ENCODE data around the gene ABTB2.

Gene ABTB2

DNA sequence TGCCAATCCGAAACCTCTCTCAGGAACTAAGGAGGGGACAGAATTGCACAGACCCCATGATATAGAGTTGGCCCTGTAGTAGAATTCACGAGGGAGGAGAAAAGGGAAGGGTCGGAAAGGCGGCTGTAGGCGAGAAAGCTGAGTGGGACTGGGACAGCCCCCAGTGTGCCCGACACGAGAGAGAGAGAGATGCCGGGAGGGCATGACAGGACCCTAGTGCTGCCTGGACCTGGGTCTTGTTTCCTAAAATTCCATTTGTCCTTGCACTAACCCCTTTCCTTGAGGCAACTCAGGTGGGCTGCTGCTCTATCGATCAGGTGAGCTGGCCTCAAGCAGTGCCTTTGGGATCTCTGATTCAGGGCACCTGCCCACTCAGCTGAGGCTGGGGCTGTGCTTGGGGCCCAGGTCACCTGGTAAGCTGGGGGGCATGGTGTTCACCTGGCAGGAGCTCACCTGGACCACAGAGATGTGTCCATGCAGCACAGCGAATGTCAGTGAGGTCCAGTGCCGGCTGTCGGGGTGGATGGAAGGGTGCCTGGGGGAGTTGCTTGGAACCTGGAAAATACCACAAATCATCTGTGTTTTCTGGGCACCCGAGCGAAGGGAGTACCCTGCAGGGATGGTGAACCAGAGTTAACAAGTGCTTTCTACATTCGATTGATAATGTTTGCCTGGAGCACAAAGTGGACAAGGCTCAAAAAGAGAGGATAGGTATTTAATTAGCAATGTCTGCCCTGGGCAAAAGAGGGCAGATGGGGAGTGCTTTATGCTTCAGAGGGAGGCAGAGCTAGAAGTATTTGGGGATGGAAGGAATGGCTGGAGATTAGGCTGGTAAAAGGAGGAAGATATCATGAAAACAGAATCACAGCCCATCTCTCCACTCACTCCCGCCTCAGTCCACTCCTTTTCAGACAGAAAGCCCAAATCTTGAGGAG, 190.7 kb downstream of the ABTB2 start:
- H3K36me3 ChIP-seq (ENCODE audit: control insufficient read depth, insufficient read depth, low read length, severe bottlenecking), result no peaks in the 10 kb centered on the region
- peaks cover 5% of the 10 kb centered on the region for H3K4me1 ChIP-seq (ENCODE audit: control insufficient read depth, insufficient read depth, low read length)
- no peaks in the 10 kb centered on the region for H3K27me3 ChIP-seq (replicated peaks; ENCODE audit: control insufficient read depth, insufficient read depth, low read length)
- H3K9ac ChIP-seq (ENCODE audit: low read length), result no peak overlapping the region
- no peak overlapping the region for H3K4me3 ChIP-seq (ENCODE audit: low read length)
- no peak for DNase-seq (ENCODE audit: low read depth)
- no peaks in the 10 kb centered on the region for H3K9me3 ChIP-seq (ENCODE audit: control insufficient read depth, low read length)

DNA sequence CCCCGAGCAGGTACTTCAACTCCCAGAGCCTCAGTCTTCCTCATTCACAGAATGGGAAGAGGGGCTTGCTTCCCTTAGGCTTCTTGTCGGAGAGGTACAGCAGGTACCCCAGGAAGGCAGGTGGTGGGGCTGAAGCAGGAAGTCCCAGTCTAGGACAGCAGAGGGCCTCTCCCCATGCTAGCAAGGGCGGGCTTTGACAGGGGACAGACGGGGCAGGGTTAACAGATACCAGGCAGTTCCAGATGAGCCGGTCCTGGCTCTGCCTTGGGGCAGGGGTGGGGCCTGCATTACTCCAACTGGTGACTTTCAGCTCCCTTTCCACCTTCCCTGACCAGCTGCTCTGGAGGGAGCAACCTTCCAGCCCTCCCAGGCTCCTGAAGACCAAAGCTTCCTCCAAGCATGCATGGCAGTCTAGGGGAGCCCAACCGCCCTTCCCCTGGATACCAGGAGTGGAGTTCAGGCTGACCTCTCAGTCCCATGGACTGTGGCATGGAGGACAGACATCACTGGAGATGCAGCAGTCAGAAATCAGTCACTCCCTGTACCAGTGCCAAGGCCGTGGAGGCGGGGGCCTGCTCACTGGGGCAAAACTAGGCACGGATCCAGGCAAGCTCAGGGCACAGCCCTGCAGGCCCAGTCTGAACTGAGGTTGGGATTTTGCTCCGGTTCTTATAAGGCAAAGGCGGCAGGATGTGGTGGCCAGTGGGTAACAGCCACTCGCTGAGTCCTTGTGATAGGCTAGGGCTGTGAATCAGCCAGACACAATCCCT, 191.8 kb downstream of the ABTB2 start:
- no peaks in the 10 kb centered on the region for H3K36me3 ChIP-seq (ENCODE audit: control insufficient read depth, insufficient read depth, low read length, severe bottlenecking)
- DNase-seq (ENCODE audit: low read depth), result no peak
- no peak overlapping the region for H3K4me3 ChIP-seq (ENCODE audit: low read length)
- H3K9me3 ChIP-seq (ENCODE audit: control insufficient read depth, low read length), result no peaks in the 10 kb centered on the region
- no peaks in the 10 kb centered on the region for H3K27me3 ChIP-seq (replicated peaks; ENCODE audit: control insufficient read depth, insufficient read depth, low read length)
- peaks cover 5% of the 10 kb centered on the region for H3K4me1 ChIP-seq (ENCODE audit: control insufficient read depth, insufficient read depth, low read length)
- no peak overlapping the region for H3K9ac ChIP-seq (ENCODE audit: low read length)

DNA sequence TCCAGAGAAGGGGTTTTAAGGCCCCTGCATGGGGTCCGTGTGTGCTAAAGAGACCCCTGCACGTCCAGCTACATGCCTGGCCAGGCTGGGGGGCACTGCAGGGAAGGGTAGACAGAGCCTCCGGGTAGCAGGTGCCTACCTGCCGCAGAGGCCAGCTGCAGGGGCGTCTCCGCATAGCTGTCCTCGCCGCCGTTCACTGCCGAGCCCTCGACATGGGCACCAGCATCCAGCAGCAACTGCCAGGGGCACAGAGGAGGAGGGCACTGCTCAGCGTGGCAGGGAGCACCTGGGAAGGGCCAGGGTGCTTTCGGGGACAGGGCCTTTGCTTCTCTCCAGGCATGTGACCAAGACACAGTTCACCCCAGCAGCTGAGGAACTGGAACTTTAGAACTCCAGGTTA, 192.7 kb downstream of the ABTB2 start:
- no peaks in the 10 kb centered on the region for H3K9me3 ChIP-seq (ENCODE audit: control insufficient read depth, low read length)
- no peak overlapping the region for H3K9ac ChIP-seq (ENCODE audit: low read length)
- no peak overlapping the region for H3K4me3 ChIP-seq (ENCODE audit: low read length)
- peaks cover 5% of the 10 kb centered on the region for H3K4me1 ChIP-seq (ENCODE audit: control insufficient read depth, insufficient read depth, low read length)
- DNase-seq (ENCODE audit: low read depth), result no peak
- H3K27me3 ChIP-seq (replicated peaks; ENCODE audit: control insufficient read depth, insufficient read depth, low read length), result no peaks in the 10 kb centered on the region
- peaks cover under 1% of the 10 kb centered on the region for H3K36me3 ChIP-seq (ENCODE audit: control insufficient read depth, insufficient read depth, low read length, severe bottlenecking)

DNA sequence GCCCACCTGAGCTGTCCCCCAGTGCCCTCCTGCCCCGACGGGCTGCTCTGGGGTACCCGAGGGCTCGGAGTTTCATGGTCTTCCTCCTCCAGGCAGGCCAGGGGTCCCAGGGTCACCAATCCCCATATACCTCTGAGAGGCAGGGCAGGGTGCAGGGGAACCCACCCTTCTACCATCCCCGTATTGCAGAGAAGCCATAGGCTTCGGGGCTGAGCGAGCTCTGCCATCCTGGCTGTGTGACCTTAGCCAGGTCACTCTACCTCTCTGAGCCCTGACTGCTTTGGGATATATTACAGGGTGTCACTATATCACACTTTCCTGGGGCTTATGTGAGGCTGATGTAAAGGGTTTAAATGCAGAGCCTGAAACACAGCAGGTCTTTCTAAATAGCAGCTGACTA, 195.0 kb downstream of the ABTB2 start:
- Histone ChIP-seq H3K27me3 (replicated peaks; ENCODE audit: control insufficient read depth, insufficient read depth, low read length) (no peaks in the 10 kb centered on the region), H3K36me3 (ENCODE audit: control insufficient read depth, insufficient read depth, low read length, severe bottlenecking) (peaks cover 18% of the 10 kb centered on the region), H3K9me3 (ENCODE audit: control insufficient read depth, low read length) (no peaks in the 10 kb centered on the region), H3K4me3 (ENCODE audit: low read length) (no peak overlapping the region), H3K4me1 (ENCODE audit: control insufficient read depth, insufficient read depth, low read length) (no peaks in the 10 kb centered on the region), H3K9ac (ENCODE audit: low read length) (no peak overlapping the region)
- DNase-seq (ENCODE audit: low read depth), result no peak

DNA sequence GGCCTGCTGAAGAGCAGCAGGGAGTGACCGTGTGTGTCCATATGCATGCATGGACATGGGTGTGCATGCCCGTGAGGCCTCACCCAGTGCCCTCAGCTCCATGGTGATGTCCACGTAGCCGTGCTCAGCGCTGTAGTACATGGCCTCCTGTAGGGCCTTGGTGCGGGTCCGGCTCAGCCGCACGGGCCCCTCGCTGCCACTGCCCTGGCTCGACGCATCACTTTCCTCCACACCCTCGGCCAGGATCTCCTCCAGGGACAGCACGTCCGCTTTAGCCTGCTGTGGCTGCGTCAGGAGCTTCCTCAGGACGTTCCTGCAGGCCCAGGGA, 195.4 kb downstream of the ABTB2 start:
- Histone ChIP-seq H3K9me3 (ENCODE audit: control insufficient read depth, low read length) (no peaks in the 10 kb centered on the region), H3K4me1 (ENCODE audit: control insufficient read depth, insufficient read depth, low read length) (no peaks in the 10 kb centered on the region), H3K27me3 (replicated peaks; ENCODE audit: control insufficient read depth, insufficient read depth, low read length) (no peaks in the 10 kb centered on the region), H3K36me3 (ENCODE audit: control insufficient read depth, insufficient read depth, low read length, severe bottlenecking) (peaks cover 21% of the 10 kb centered on the region), H3K9ac (ENCODE audit: low read length) (no peak overlapping the region), H3K4me3 (ENCODE audit: low read length) (no peak overlapping the region)
- DNase-seq (ENCODE audit: low read depth), result no peak

DNA sequence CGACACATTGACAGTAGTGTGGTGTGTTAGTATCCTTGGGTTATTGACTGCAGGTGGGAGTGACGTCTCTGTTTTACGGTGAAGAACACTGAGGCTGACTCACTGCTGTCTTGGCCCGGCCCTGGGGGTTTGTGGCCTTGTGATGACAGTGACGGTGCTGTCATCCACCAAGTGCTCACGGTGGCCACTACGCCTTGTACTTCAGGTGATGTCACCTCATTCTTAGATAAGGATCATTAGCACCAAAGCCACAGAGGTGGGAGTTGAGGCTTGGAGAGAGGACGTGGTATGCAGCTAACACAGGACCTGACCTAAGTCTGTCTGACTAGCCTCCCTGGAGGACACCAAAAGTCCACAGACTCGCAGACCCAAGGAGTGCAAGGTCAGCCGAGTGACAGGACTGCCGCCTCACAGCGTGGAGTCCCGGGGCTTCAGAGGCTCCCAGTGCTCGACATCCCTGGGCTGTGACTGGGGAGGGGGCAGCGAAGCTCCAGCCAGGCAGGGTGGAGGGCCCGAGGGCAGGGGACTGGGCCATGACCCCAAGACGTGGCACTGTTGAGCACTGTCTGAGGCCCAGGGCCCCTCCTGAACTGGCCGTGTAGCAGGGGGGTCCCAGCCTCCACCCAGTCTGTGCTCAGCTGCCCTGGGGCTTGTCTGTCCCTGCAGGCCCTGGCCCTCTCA, 195.9 kb downstream of the ABTB2 start:
- peaks cover 21% of the 10 kb centered on the region for H3K36me3 ChIP-seq (ENCODE audit: control insufficient read depth, insufficient read depth, low read length, severe bottlenecking)
- DNase-seq (ENCODE audit: low read depth), result no peak
- H3K9me3 ChIP-seq (ENCODE audit: control insufficient read depth, low read length), result no peaks in the 10 kb centered on the region
- no peak overlapping the region for H3K4me3 ChIP-seq (ENCODE audit: low read length)
- no peak overlapping the region for H3K9ac ChIP-seq (ENCODE audit: low read length)
- no peaks in the 10 kb centered on the region for H3K4me1 ChIP-seq (ENCODE audit: control insufficient read depth, insufficient read depth, low read length)
- H3K27me3 ChIP-seq (replicated peaks; ENCODE audit: control insufficient read depth, insufficient read depth, low read length), result no peaks in the 10 kb centered on the region

DNA sequence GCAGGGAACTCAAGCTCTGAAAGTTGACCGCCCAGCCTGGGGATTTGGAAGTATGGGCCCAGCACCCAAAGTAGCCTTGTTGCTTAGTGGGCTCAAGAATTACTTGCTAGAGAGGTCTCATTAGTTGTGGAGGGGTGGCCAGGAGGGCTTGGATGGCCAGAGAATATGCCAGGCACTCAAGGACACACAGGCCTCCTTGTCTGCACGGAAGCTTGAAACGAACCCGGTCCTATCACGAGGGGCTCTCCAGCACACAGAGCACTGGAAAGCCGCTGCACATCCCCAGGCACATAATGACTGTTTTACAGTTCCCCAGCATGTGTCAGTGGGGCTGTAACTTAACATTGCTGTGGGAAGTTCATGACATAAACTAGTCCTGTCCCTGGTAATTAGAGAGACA, 196.4 kb downstream of the ABTB2 start:
- Histone ChIP-seq H3K4me3 (ENCODE audit: low read length) (no peak overlapping the region), H3K27me3 (replicated peaks; ENCODE audit: control insufficient read depth, insufficient read depth, low read length) (no peaks in the 10 kb centered on the region), H3K4me1 (ENCODE audit: control insufficient read depth, insufficient read depth, low read length) (no peaks in the 10 kb centered on the region), H3K36me3 (ENCODE audit: control insufficient read depth, insufficient read depth, low read length, severe bottlenecking) (peaks cover 21% of the 10 kb centered on the region), H3K9ac (ENCODE audit: low read length) (no peak overlapping the region), H3K9me3 (ENCODE audit: control insufficient read depth, low read length) (no peaks in the 10 kb centered on the region)
- no peak for DNase-seq (ENCODE audit: low read depth)

DNA sequence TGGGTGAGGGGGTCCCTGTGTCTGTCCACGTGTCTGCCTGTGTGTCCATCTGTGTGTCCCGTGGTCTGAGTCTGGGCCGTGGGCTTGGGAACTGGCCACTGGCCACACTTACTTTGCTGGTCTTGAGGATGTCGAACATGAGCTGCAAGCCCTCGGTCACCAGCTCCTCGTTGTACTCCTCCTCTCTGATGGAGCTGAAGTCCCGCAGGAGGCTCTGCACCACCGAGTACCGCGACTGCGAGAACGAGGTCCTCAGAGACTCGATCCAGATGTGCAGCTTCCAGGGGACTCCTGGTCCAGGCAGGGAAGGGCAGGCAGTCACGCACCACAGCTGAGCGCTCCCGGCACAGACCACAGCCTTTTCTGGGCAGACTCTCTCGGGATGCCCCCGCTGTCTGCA, 197.0 kb downstream of the ABTB2 start:
- no peaks in the 10 kb centered on the region for H3K9me3 ChIP-seq (ENCODE audit: control insufficient read depth, low read length)
- no peak overlapping the region for H3K9ac ChIP-seq (ENCODE audit: low read length)
- no peak for DNase-seq (ENCODE audit: low read depth)
- H3K4me3 ChIP-seq (ENCODE audit: low read length), result no peak overlapping the region
- peaks cover 22% of the 10 kb centered on the region for H3K36me3 ChIP-seq (ENCODE audit: control insufficient read depth, insufficient read depth, low read length, severe bottlenecking)
- no peaks in the 10 kb centered on the region for H3K4me1 ChIP-seq (ENCODE audit: control insufficient read depth, insufficient read depth, low read length)
- no peaks in the 10 kb centered on the region for H3K27me3 ChIP-seq (replicated peaks; ENCODE audit: control insufficient read depth, insufficient read depth, low read length)

DNA sequence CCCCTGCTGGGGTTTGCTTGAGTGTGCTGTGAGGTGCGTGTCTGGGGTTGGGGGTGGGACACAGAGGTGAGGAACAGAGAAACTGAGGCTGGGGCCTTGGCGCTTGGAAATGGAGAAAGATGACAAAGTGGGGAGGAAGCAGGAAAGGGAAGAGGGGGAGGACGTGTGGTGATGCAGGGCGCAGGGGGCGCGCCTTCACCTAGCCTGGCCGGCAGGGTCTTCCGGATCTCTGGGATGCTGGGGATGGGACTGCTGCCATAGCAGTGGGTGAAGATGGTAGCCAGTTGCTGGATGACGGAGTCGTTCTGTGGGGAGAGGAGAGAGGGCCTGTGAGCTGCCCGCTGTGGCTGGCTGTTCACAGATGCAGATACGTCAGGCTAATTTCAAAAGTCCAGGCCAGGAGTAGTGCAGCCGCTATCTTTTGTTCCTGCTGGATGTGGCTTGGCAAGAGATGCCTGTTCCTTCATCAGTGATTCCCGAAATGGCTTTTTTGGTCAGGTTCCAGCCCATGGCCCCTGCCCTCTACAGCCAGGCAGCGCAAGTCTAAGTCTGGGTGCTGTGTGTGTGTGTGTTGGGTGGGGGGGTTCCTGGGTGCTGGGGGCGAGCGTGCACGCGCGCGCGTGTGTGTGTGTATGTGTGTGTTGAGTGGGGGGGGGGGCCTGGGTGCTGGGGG, 197.6 kb downstream of the ABTB2 start:
- H3K36me3 ChIP-seq (ENCODE audit: control insufficient read depth, insufficient read depth, low read length, severe bottlenecking), result peaks cover 26% of the 10 kb centered on the region
- no peak overlapping the region for H3K4me3 ChIP-seq (ENCODE audit: low read length)
- no peaks in the 10 kb centered on the region for H3K9me3 ChIP-seq (ENCODE audit: control insufficient read depth, low read length)
- no peak overlapping the region for H3K9ac ChIP-seq (ENCODE audit: low read length)
- no peak for DNase-seq (ENCODE audit: low read depth)
- no peaks in the 10 kb centered on the region for H3K4me1 ChIP-seq (ENCODE audit: control insufficient read depth, insufficient read depth, low read length)
- no peaks in the 10 kb centered on the region for H3K27me3 ChIP-seq (replicated peaks; ENCODE audit: control insufficient read depth, insufficient read depth, low read length)

DNA sequence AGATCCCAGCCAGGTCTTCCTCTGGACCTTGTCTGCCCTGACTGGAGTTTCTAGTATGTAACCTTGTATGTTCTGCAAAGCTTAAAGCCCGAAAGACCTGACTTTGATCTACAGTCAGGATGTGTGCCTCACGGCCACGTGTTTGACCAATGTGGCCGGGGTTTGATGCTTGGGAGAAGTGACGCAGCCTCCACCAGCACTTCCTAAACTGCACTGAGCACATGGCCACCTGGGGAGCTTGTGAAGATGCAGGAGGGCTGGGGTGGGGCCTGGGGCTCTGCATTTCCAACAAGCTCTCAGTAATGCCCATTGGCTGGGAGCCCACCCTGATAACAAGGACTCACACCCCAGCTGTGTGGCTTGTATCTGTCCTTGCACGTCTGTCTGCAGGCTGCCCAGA, 199.1 kb downstream of the ABTB2 start:
- Histone ChIP-seq H3K9ac (ENCODE audit: low read length) (no peak overlapping the region), H3K27me3 (replicated peaks; ENCODE audit: control insufficient read depth, insufficient read depth, low read length) (no peaks in the 10 kb centered on the region), H3K36me3 (ENCODE audit: control insufficient read depth, insufficient read depth, low read length, severe bottlenecking) (peaks cover 37% of the 10 kb centered on the region), H3K9me3 (ENCODE audit: control insufficient read depth, low read length) (no peaks in the 10 kb centered on the region), H3K4me3 (ENCODE audit: low read length) (no peak overlapping the region), H3K4me1 (ENCODE audit: control insufficient read depth, insufficient read depth, low read length) (no peaks in the 10 kb centered on the region)
- DNase-seq (ENCODE audit: low read depth), result no peak

DNA sequence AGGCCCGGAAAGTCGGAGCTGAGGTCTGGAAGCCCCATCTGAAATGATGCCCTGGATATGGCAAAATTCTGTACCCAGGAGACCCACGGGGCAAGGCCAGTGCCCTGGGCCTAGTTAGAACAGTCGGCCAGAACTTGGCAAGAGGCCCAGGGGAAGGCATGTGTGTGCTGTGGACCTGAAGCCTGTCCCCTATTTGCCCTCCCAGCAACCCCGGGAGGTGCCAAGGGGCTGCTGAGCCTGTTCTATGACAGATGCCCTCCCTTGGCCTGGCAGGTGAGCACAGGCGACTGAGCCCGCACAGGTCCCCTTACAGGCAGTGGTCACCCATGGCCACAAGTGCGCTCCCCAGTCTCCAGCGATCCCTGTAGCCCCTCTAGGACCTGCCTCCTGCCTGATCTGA, 200.6 kb downstream of the ABTB2 start:
- no peaks in the 10 kb centered on the region for H3K9me3 ChIP-seq (ENCODE audit: control insufficient read depth, low read length)
- H3K4me1 ChIP-seq (ENCODE audit: control insufficient read depth, insufficient read depth, low read length), result no peaks in the 10 kb centered on the region
- no peak overlapping the region for H3K4me3 ChIP-seq (ENCODE audit: low read length)
- H3K36me3 ChIP-seq (ENCODE audit: control insufficient read depth, insufficient read depth, low read length, severe bottlenecking), result peaks cover 51% of the 10 kb centered on the region
- no peak overlapping the region for H3K9ac ChIP-seq (ENCODE audit: low read length)
- no peak for DNase-seq (ENCODE audit: low read depth)
- H3K27me3 ChIP-seq (replicated peaks; ENCODE audit: control insufficient read depth, insufficient read depth, low read length), result no peaks in the 10 kb centered on the region

Data from adipocyte (in vitro differentiated cells).